Right renal cortex interstitium (tissue), 3 donors: ENCODE measurements around the gene CUL2. TPM values are rescaled to one million over a fixed set of nuclear protein-coding genes. Genes with fewer than 3 reads are reported as not detected.
A peak's percentile ranks its signal among the peaks of the same experiment; 100 is the strongest.

ENCODE experiments used
- DNase-seq, 3 donors: peaks; one replicate each; pipeline ENCODE4 v3.0.0-alpha.2; 2013; ENCODE audit warnings: low read depth in 3 of 3, low spot score in 2 of 3
- polyA plus RNA-seq, 3 donors: library from polyadenylated mRNA; unstranded; fragments of 120-200 nt; gene quantifications; one replicate each; pipeline ENCODE4 v1.2.1, GENCODE V29; 2013; ENCODE audit not compliant: insufficient read length in 3 of 3

The CUL2 gene
- polyA plus RNA-seq, result 10 to 100 TPM; 42.7 to 46.6 (median 45.7) TPM

DNA sequence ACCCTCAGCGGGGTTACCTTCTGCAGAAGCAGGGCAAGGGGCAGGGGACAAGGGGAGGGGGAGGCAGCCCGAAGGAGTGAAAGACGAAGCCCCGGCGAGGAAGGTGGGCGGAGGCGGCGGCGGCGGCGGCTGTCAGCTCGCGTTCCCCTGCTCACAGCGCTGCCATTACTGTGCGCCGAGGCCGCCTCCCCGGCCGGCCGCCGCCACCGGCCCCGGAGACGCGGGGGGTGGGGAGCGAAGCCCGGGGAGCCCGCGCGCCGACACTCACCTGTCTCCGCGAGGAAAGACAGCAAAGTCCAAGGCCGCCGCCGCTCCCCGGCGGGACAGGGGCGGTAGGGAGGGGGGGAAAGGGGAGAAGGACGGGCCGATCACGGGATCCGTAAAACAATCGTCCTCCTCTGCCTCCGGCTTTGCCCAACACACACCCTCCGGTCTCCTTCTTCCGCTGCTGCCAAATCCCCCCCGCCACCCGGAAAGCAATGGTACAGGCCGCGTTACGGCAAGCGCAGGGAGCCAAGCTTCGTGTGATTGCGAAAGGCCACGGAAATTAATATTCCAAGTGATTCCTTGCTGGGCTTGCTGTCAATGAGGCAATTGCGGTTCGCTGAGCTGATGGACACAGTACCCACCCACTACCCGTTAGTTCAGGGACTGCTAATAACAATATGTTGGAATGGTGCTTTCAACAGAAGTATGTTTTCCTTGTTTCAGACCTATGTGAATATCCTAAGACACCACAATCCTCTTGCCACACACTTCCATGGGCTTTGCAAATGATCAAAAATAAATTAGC, at the start of gene CUL2:
TSS of gene CUL2 (minus strand) at position 180 of the 793 bp plus-strand sequence. CDS start 19,024 bp downstream, outside the sequence.
- DNase-seq, result peak; percentile 90 to 93 (median 91)

DNA sequence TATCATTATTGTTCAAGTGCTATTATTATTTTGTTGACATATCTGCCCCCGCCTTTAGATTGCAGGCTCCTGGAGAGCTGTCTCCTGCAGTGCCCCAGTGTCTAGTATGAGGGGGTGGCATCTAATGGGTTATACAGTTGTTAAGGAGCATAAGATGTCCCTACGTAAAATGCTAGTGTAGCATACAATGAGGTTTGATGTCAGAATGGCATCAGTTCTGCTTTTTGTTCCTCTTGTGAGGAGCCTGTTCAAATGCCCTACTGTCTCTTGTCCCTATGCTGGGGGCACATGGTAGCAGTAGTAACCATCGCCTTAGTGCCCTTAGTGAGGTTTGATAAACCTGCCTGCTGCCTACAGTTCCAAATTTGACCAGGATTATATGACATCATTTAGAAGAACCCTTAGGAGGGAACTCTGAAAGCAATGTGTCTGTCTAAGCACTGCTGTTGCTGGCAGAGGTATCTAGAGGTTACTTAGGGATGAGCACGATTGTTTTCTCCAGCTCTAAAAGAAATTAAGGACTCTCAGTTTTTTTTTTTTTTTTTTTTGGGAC, 46.2 kb upstream of the CUL2 start:
- no peak for DNase-seq

DNA sequence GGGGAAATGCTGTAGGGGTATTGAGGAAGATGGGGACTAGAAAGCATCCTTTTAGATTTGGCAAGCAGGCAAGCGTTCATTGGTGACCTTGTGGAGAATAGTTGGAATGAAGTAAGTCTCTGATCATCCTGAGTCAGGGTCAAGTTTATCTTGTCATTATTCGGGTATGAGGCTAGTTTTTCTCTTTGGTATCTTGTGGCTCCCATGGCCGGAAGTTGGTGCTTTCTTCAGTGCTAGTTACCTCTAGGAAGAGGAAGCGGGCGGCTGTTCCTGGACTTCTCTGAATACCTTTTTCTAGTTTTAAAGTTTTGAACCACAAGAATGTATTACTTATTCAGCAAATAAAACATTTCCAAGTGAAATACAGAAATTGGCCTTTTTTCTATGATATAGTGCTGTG, 45.7 kb upstream of the CUL2 start:
- no peak for DNase-seq

DNA sequence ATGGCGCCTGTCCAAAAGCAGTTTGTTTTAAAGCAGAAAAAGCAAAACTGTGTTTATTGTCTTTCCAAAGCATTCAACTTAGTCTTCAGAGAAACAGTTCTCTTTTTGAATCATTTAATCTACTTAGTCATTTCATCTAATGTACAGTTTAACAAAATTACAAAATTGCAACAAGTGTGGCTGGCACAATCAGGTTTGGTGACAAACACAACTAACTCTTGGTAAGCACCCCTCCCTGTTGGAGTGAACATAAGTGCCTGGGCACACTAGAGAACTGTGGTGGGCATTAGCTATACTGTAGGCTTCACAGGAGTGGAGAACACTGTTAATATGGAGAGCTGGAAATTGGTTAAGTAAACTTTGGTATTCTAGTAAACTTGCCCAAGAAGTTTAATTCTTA, 43.4 kb upstream of the CUL2 start:
- no peak for DNase-seq

DNA sequence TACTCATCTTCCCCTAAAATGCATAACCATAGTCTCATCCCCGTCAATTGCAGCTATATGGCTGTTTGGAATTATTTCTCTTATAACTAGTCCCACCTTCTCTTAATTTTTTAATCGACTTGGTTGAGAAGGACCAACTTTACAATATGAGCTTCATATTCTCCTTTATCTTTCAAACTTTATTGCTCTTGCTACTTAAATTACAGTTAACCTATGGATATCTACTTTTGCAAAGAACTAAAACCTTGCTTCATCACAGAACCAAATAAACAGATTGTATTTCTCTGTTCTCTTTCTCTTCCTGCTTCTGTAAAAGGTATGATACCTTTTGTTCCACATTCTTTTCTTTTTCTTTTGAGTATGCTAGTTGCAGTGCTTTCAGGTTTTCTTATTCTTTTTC, 42.6 kb upstream of the CUL2 start:
- DNase-seq, result no peak

DNA sequence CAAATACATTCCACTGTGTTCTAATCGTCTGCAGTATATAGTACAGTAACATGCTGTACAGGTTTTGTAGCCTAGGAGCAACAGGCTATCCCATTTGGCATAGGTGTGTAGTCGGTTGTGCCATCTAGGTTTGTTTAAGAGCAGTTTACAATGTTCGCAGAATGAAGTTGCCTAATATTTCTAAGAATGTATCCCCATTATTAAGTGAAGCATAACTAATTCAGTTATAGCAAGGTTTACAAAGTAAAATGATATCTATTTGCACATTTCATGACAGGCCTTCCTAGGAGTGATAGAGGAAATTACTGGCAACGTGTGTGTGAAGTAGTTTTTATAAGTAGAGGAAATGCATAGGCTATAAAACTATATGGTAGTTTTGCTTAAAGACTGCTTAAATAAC, 40.5 kb upstream of the CUL2 start:
- DNase-seq, result no peak

DNA sequence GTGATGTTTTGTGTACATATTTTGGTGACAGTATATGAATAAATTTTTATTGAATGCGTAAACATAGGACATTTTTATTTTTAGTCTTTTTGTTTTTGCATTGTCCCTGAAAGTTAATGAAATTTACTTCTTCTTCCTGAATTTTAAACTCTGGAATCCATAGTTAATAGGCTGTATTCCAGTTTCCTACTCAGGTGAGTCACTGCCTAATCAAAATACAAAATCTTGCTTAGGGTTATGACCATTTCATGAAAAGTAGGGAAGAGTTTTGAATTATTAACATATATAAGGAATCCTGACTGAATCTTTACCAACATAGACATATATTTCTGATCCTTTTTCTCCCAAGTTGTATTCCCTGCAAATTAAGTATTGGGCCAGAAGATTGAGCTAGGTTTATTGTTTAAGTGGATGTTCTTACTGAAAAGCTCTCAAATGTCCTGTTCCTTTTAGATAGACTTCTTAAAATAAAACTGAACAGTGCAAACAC, 39.1 kb upstream of the CUL2 start:
- DNase-seq, result no peak

DNA sequence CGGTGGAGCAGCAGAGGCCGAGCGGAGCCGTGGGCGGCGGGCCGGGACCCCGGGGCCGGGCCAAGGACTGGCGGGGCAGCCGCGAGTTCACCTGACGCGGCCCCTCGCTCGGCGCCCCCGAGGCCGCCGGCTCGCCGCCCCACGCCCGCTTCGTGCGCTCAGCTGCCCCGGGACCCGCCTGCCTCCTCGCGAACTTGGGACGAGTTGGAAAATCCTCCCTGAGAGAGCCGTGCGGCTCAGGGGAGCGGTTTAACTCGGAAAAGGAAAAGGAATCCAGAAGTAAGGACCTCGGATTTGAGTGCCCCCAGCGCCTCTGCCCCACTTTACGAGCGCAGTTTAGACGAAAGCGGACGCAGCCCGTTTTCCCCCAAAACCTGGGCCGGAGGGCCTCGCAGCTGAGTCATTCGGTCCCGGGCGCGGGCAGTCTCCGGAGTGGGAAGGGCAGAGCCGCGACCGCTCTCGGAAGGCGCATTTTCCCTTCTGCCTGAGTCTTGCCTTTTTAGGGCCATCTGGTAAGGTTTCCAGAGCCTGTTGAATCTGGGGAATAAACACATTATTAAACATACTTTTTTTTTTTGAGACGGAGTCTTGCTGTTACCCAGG, 37.2 kb upstream of the CUL2 start:
- peak; percentile 36 to 44 (median 39) for DNase-seq

DNA sequence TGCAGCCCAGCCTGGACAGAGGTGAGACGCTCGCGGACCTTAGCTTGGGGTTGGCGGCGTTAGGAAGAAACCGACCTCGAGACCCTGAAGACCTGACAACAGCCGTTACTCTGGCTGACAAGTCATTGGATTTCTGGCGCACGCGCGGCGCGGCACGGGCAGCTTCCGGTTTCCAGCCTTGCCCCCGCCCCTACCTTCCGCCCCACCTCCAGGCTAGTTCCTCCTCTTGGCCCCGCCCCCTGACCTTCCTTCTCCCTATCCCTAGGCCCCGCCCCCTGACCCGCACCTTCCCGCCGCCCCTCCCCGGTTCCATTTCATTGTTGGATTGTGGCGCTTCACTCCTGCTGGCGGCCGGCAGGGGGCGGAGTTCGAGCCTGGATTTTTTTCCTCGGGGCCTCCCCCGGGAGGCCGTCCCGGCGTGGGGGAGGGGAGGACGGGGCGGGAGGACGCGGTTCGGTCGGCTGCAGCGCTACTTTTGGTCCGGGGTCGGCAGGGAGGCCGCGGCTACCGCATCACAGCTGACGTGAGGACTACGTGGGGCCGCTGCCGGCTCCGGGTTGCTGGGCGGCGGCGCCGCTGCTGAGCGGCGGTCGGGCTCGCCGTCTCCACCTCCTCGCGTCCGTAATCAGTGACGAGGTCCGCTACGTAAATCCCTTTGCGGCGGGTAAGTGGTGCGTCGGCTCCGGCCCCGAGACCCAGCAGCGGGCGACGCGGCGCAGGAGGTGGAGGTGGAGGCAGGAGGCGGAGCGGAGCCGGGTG, 36.6 kb upstream of the CUL2 start, which contains the start of gene CREM:
TSS of gene CREM (plus strand) at position 317 of the 759 bp plus-strand sequence. CDS start 10,990 bp downstream, outside the sequence.
- DNase-seq, result peak; percentile 77 to 93 (median 92)

DNA sequence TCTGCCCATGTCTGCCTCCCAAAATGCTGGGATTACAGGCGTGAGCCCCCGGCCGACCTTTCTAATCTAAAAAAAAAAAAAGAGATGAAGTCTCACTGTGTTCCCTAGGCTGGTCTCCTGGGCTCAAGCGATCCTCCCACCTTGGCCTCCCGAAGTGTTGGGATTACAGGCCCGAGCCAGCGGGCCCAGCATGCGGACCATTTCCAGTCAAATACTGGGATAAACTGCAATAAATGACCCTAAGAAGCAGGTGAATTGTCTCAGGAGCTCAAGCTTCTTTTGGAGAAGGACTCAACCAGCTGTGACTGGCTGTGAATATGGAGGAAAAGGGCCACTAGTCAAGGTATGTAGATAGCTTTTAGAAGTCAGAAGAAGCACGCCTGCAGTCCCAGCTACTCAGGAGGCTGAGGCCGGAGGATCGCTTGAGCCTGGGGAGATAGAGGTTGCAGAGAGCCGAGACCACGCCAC, 36.0 kb upstream of the CUL2 start:
- peak in 1 of 3 donors; percentile 10 for DNase-seq

DNA sequence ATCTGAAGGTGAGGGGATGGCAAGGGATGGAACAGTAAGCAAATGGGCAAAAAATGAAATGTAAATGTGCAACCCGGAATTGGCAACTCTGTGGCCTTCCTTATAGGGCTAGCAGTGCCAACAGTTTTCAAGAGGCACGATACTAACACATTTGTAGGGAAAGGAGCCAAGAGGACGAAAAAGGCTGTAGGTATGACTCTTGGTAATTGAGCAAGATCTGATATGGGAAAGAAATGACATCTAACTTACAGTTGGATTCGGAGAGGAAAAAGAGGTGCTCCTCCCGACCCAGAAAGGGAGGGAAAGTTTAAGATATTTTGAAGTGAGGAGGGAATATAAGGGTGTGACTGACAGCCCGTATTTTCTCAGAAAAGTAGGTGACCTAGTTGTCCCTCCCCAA, 34.4 kb upstream of the CUL2 start:
- no peak for DNase-seq

DNA sequence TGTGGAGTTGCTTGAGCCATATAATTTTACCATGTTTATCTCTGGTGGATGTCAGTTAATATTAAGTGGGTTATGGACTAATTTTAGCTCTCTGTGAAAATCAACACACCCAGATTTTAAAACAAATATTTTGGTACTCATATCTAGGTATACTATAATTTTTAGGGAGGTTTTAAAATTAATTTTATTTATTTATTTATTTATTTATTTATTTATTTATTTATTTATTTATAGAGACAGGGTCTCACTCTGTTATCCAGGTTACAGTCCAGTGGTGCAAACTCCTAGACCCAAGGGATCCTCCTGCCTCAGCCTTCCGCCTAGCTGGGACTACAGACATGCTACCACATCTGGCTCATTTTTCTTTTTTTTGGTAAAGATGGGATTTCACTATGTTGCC, 29.2 kb upstream of the CUL2 start:
- no peak for DNase-seq

DNA sequence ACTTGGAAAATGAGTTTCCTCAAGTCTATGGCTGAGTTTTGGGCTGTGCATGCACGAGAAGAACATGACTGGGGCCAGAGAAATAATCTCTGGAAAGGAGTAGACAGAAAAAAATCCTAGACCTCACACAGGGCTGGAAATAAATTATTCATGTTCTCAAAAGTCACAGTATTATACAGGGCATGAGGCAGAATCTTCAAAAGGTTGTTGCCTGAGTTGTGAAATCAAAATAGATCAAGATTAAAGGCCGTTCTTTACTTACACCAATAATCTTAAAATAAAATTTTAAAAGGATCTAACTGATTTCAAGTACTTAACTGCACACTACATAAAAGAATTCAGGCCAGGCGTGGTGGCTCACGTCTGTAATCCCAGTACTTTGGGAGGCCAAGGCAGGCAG, 22.4 kb upstream of the CUL2 start:
- no peak for DNase-seq

DNA sequence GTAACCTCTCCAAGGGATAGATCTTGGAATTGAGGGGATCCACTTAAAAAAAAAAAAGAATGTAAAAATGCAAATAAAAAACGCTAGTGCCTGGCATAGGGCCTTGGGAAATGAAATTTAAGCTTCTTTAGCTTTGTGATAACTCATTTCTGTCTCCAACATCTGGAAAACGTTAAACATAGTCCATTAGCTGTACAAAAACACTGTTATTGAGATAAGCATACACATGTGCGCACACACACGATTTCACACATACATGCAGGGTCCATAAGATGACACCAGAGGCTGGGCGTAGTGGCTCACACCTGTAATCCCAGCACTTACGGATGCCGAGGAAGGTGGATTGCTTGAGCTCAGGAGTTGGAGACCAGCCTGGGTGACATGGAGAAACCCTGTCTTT, 13.7 kb upstream of the CUL2 start:
- no peak for DNase-seq

DNA sequence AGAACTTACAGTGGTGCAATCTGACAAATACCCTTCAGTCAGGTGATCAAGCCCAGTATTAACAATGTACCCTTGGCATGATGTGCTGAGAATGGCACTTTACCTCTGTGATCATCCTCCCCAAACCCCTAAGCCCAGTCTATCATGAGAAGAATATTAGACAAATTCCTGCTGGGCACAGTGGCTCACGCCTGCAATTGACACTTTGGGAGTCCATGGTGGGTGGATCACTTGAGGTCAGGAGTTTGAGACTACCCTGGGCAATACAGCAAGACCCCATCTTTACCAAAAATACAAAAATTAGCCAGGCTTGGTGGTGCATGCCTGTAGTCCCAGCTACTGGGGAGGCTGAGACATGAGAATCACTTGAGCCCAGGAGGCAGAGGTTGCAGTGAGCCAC, 7.4 kb upstream of the CUL2 start:
- no peak for DNase-seq

DNA sequence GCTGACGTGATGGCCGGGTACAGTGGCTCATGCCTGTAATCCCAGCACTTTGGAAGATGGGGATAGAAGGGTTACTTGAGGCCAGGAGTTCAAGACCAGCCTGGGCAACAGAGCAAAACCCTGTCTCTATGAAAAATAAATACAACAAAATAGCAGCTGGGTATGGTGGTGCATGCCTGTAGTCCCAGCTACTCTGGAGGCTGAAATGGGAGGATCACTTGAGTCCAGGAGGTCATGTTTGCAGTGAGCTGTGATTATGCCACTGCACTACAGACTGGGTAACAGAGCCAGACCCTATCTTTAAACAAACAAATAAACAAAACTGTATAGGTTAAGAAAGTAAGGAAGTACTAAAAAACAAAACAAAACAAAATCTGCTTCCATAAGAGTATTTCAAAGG, 6.2 kb upstream of the CUL2 start:
- no peak for DNase-seq

DNA sequence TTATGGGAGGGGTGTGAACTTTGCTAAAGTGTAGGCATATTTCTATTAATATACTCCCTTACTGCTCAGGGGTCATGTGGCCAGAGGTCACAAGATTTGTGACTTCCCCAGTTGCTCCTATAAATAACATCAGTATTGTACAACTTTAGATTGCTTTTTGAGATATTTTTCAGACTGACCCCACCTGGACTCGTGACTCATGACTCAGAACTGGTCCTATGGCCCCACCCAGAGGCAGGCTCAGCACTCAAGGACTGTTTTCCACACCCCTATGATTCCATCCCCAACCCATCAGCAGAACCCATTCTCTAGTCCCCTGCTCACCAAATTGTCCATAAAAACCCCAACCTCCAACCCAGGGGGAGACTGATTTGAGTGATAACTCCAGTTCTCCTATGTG, 2.7 kb upstream of the CUL2 start:
- DNase-seq, result no peak

DNA sequence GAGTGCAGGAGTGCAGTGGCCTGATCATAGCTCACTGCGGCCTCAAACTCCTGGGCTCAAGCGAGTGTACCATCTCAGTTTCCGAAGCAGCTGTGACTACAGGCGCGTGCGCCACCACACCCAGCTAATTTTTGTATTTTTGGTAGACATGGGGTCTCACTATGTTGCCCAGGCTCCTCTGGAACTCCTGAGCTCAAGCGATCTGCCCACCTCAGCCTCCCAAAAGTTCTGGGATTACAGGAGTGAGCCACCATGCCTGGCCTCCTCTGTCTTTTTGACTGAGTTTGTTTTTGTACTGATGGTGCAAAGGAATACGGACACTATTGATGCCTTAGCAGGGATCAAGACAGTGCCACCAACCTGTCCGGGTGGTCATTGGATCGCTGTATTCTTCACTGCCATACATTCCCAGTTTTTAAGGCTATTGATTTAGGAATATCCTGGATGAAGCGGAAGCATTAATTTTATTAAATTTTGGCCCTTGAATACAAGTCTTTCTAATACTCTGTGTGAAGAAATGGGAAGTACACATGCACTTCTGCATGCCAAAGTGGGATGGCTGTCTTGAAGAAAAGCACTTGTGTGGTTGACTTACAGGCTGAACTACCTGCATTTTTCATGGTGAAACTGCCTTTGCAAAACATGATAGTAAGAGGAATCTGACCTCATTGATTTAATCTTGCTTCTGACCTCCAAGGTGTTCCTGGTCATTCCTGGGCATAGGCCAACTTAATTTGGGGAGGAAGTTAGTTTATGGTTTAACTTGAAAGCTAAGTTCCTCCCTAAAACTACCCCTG, 2.1 kb upstream of the CUL2 start:
- no peak for DNase-seq

DNA sequence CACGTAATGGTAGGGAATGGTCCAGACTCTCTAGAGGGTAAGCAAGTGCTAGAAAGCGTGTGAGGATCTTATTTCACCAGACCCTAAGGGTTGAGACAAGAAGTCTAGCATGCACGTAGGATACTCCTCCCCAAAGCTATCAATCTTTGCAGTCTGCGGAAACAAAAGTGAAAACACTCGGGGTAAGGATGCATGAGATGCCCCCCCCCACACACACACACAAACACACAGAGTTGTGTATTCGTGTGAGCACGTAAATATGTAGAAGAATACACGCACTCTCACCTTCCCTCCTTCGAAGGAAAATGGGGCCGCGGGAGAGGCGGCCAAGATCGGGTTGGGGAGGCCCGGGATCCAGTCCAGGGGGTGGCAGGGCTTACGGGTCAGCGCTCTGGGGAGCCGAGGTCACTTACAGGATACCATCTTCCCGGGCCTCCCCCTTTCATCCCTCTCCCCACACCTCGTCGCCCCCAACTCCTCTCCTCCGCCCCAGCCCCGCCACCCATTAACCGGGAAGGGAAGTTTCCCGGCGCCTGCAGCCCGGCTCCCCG, 455 bp downstream of the CUL2 start:
- DNase-seq, result peak in 2 of 3 donors; percentile 33 to 44

DNA sequence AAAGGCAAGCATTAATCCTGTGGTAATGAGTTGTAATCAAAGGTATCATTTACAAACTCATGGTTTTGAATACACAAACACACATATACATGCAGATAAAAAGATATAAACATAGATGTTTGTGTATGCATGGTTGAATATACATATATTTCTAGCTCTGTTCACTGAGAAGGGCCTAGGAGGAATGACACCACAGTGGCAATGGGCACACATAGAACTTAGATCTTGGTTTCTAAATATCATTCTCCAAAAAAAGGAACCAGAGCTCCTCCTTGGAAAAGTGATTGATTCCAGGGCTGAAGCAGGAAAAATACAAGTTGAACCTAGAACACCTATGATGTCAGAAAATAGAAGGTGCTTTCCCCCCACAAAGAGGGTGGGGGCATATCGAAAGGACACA, 6.9 kb downstream of the CUL2 start:
- no peak for DNase-seq
